GM10248 (cell line): ENCODE results near the gene RFX1.
A peak's percentile ranks its signal among the peaks of the same experiment; 100 is the strongest.

Source experiments
- CTCF ChIA-PET: fragments of 300-600 bp; sonication (Branson Sonifier 250); formaldehyde crosslinking; extraction: SDS; loops from one replicate; lab custom pipeline; 2021; ENCODE audit warnings: antibody characterized with exemption; lab: Yijun Ruan, JAX
- POLR2A ChIA-PET: fragments of 350-650 bp; sonication (Branson Sonifier 250); formaldehyde crosslinking; extraction: SDS; loops from one replicate; lab custom pipeline; 2020; ENCODE audit warnings: antibody characterized with exemption; lab: Yijun Ruan, JAX
- DNase-seq: peaks from one replicate; pipeline ENCODE4 v3.0.0; 2012; ENCODE audit errors: extremely low spot score
- TF ChIP-seq, protein P1 (sequence below): IDR thresholded peaks from 2 replicates; pipeline ENCODE4 v1.5.1; 2012; ENCODE audit warnings: mild to moderate bottlenecking, low read depth; ENCODE audit errors: extremely low read depth, missing control alignments, control extremely low read depth

The RFX1 gene

DNA sequence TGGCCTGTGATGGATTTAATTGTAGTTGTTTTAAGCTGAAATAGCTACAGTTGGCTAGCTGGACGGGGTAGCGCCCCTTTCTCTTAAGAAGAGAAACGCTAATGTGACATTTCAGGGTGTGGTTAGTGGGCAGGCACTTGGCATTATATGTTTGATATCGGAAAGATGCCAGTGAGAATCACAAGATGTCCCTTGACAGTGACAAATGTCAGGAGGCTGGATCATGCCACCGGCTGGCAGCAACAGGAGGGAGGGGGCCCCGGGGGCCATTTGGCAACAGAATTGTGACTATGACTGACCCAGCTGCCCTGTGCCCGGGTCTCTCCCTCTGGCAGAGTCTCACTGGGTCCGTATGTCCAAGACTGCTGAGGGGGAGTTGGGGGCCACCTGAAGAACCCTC lies 49.1 kb downstream of the RFX1 start:
- ChIA-PET POLR2A (no interaction called here), CTCF (interaction anchor here (0.9 to 1.7 kb wide), 2 partner anchors 76 to 102 kb away, joined by 3 to 6 read pairs; no protein-coding TSS in a partner anchor)
- TF ChIP-seq, protein P1, sequence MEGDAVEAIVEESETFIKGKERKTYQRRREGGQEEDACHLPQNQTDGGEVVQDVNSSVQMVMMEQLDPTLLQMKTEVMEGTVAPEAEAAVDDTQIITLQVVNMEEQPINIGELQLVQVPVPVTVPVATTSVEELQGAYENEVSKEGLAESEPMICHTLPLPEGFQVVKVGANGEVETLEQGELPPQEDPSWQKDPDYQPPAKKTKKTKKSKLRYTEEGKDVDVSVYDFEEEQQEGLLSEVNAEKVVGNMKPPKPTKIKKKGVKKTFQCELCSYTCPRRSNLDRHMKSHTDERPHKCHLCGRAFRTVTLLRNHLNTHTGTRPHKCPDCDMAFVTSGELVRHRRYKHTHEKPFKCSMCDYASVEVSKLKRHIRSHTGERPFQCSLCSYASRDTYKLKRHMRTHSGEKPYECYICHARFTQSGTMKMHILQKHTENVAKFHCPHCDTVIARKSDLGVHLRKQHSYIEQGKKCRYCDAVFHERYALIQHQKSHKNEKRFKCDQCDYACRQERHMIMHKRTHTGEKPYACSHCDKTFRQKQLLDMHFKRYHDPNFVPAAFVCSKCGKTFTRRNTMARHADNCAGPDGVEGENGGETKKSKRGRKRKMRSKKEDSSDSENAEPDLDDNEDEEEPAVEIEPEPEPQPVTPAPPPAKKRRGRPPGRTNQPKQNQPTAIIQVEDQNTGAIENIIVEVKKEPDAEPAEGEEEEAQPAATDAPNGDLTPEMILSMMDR = no peak
- DNase-seq = no peak

DNA sequence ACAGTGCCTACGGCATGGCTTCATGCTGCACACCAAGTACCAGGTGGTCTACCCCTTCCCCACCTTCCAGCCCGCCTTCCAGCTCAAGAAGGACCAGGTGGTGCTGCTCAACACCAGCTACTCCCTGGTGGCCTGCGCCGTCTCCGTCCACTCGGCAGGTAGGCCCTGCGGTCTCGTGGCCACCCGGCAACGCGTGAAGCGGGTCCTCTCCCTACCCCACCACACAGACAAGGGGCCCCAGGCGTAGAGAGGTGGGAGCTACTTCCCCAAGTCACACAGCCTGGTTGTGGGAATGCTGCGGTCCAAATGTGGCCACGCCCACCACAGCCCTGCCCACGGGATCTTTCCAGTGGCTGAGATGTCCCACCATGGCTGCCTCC lies 49.8 kb downstream of the RFX1 start:
- TF ChIP-seq, protein P1 = no peak
- no peak for DNase-seq
- ChIA-PET POLR2A (no interaction called here), CTCF (interaction anchor here (0.9 to 1.7 kb wide), 2 partner anchors 76 to 102 kb away, joined by 3 to 6 read pairs; no protein-coding TSS in a partner anchor)

DNA sequence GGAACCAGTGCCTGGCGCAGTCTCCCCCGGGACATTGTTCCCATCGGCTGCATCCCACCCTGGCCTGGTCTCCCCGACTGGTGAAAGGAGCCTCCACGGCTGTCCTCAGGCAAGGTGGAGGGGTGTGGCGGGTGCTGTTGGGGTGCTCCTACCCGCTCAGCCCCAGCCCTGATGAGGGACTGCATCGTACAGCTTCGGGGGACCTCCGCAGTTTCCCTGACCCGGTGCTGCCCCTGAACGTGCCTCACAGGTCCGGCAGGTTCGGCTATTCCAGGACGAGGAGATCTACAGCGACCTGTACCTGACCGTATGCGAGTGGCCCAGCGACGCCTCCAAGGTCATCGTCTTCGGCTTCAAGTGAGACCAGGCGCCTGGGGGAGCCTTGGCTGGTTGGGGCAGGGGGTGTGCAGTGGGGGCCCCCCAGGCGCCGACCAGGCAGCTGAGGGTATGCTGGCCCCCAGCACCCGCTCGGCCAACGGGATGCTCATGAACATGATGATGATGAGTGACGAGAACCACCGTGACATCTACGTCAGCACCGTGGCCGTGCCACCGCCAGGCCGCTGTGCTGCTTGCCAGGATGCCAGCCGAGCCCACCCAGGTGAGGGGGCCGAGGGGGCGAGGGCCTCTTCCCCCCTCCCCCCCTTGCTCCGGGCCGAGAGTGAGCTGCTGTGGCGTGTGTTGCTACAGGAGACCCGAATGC lies 50.3 kb downstream of the RFX1 start:
- DNase-seq = no peak
- ChIA-PET CTCF (interaction anchor here (1.7 kb wide), 1 partner anchor 103 kb away, joined by 6 read pairs; no protein-coding TSS in a partner anchor), POLR2A (no interaction called here)
- TF ChIP-seq, protein P1 = no peak

DNA sequence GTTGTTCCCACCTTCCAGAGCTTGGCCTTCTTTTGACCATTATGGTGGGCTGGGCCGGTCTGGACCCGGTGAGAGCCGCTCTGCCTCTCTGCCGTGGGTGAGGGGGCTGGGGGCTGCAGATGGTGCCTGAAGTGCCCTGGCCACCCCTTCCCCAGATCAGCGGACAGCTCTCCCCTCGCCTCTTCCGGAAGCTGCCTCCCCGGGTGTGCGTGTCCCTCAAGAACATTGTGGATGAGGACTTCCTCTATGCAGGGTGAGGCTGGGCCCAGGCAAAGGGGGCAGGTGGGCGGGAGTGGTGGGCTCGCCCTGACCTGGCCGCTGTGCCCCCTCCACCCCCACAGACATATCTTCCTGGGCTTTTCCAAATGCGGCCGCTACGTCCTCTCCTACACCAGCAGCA lies 51.9 kb downstream of the RFX1 start:
- ChIA-PET POLR2A (no interaction called here), CTCF (interaction anchor here (1.0 kb wide), 1 partner anchor 118 kb away, joined by 4 read pairs; the partner anchor contains the start of gene MISP3)
- TF ChIP-seq, protein P1 = no peak
- no peak for DNase-seq

DNA sequence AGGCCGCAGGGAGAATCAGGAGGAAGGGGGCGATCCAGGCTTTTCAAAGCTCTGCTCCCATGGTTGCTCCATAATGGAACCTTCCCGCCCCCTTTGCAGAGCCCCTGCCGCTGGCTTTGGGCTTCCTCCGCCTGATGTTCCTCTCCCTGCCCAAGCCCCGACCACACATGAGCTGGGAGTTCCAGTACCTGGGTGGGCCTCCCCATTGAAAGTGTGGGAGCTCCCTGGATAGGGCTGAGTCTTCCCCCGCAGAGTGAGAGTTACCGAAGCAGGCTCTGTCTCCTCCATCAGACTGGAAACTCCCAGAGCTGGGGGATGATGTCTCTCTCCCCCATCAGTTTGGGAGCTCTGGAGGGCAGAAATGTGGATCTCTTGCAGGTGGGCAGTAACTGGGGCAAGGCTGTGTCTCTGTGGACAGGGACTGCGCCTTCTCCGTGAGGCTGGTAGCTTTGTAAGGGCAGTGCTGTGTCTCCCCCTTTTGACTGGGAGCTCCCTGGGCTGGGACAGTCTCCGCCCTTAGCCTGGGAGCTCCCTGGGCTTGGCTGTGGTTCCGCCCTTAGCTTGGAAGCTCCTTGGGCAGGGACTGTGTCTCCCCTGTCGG lies 53.1 kb downstream of the RFX1 start:
- DNase-seq = no peak
- TF ChIP-seq, protein P1 = no peak
- ChIA-PET POLR2A (interaction anchor here (1.0 kb wide), 2 partner anchors 54 kb away, joined by 3 read pairs; no protein-coding TSS in a partner anchor), CTCF (interaction anchor here (0.9 to 2.4 kb wide), 7 partner anchors 8 to 120 kb away, joined by 3 to 7 read pairs (median 4); partner anchors contain the start of gene MISP3)

DNA sequence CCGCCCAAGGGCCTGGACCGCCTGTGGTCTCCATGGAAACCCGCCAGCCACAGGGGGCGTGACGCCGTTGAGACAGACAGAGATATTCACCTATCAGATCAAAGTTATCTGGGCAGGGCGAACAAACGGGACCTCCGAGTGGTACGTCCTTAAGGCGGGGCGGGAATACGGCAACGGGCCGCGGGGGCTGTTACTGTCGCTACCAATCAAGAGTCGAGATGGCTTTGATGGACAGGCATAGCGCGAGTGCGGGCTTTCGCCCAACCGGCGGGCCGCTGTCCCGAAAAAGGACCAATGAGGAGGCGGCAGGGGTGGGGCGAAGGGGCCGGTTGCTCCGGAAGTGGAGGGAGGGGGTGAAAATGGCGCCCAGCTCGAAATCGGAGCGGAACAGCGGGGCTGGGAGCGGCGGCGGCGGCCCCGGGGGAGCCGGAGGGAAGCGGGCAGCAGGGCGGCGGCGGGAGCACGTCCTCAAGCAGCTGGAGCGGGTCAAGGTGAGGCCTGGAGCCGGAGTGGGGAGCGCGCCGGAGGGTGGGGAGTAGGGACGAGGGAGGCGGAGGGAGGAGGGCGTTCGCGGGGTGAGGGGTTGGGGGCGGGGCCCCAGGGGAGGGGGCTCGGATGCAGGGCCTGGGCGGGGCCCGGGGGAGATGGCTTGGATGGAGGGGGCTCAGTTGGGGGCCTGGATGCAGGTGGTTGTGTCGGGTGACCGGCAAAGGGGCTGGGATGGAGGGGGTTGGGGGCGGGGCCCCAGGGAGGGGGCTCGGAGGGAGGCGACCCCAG lies 53.8 kb downstream of the RFX1 start, which contains the start of gene DCAF15:
DCAF15 (plus strand) TSS at position 356 of the 777 bp plus-strand sequence; CDS start at position 360, 4 bp downstream.
- TF ChIP-seq, protein P1 = no peak
- ChIA-PET CTCF (interaction anchor here (0.9 to 2.4 kb wide), 8 partner anchors 9 to 121 kb away, joined by 3 to 7 read pairs (median 4); no protein-coding TSS in a partner anchor), POLR2A (interaction anchor here (1.0 kb wide), 2 partner anchors 54 to 55 kb away, joined by 3 read pairs; no protein-coding TSS in a partner anchor)
- DNase-seq = peak; percentile 100
